CD4-positive, alpha-beta T cell (primary cell): ENCODE data around the gene RYR3. TPM values are rescaled to one million over a fixed set of nuclear protein-coding genes. Genes with fewer than 3 reads are reported as not detected.

ENCODE experiments used
- ATAC-seq: fragments of 200-7000 bp; cut with Tn5 transposase; one replicate; pipeline ENCODE4 v1.10.0; 2022; ENCODE audit warnings: mild to moderate bottlenecking; ENCODE audit not compliant: poor library complexity
- CTCF ChIA-PET: fragments of 350-600 bp; sonication (Branson Sonifier 250); formaldehyde crosslinking; loops from one replicate; lab custom pipeline; 2021; ENCODE audit warnings: antibody characterized with exemption, inconsistent platforms; lab: Charles Lee
- POLR2A ChIA-PET: fragments of 350-600 bp; sonication (Branson Sonifier 250); formaldehyde crosslinking; loops from one replicate; lab custom pipeline; 2021; ENCODE audit warnings: antibody characterized with exemption, inconsistent platforms; lab: Charles Lee
- DNase-seq, 14 experiments: peaks; one replicate each; pipeline ENCODE4 v3.0.0-alpha.2; 2013 to 2020; ENCODE audit warnings: mixed read lengths in 2 of 14
- H3K27ac ChIP-seq, 2 donors: one replicate each; pipeline versions ENCODE4 v1.5.1 to v1.7.0; 2013; ENCODE audit warnings: low read length in 2 of 2, low read depth in 1 of 2, mild to moderate bottlenecking in 1 of 2
- H3K27me3 ChIP-seq, 2 experiments: 1 replicate in 1 of 2; 2 replicates in 1 of 2; pipeline versions ENCODE4 v1.6.1 to v1.7.0; 2013; ENCODE audit warnings: low read length in 2 of 2, control low read depth in 1 of 2, mild to moderate bottlenecking in 1 of 2, moderate library complexity in 1 of 2; ENCODE audit not compliant: insufficient read depth in 2 of 2, control insufficient read depth in 1 of 2
- H3K36me3 ChIP-seq: one replicate; pipeline ENCODE4 v1.6.1; 2013; ENCODE audit warnings: low read length, control low read depth; ENCODE audit not compliant: insufficient read depth
- H3K4me1 ChIP-seq: one replicate; pipeline ENCODE4 v1.6.1; 2013; ENCODE audit warnings: low read length, control low read depth; ENCODE audit not compliant: insufficient read depth
- H3K4me3 ChIP-seq: one replicate; pipeline ENCODE4 v1.5.1; 2013; ENCODE audit warnings: mild to moderate bottlenecking, low read length, moderate library complexity
- H3K9me3 ChIP-seq, 2 experiments: 1 replicate in 1 of 2; 2 replicates in 1 of 2; pipeline versions ENCODE4 v1.6.1 to v1.7.0; 2013; ENCODE audit warnings: low read length in 2 of 2, mild to moderate bottlenecking in 2 of 2, control low read depth in 1 of 2, moderate library complexity in 1 of 2; ENCODE audit not compliant: control insufficient read depth in 1 of 2, insufficient read depth in 1 of 2
- H3K27ac Mint-ChIP-seq: one replicate; pipeline ENCODE4 v1.8.0; 2020; ENCODE audit warnings: mixed read lengths
- H3K27me3 Mint-ChIP-seq: one replicate; pipeline ENCODE4 v1.8.0; 2021; ENCODE audit warnings: mixed read lengths
- H3K36me3 Mint-ChIP-seq: one replicate; pipeline ENCODE4 v1.8.0; 2021; ENCODE audit warnings: low read depth, mixed read lengths
- H3K4me1 Mint-ChIP-seq: one replicate; pipeline ENCODE4 v1.8.0; 2021; ENCODE audit warnings: low read depth, mixed read lengths
- H3K4me3 Mint-ChIP-seq: one replicate; pipeline ENCODE4 v1.8.0; 2020; ENCODE audit warnings: mild to moderate bottlenecking, mixed read lengths
- H3K9me3 Mint-ChIP-seq: one replicate; pipeline ENCODE4 v1.8.0; 2020; ENCODE audit warnings: mixed read lengths
- intact Hi-C, 2 experiments: fragments of 100-400 bp; cut with DNase I in 1 of 2; cut with micrococcal nuclease in 1 of 2; formaldehyde crosslinking; loops; one replicate each; pipeline versions ENCODE4 v1.15.1 to v1.9.0; 2023 to 2025; cut with DNase I, micrococcal nuclease
- total RNA-seq, 174 experiments: library from RNA in 2 of 174; stranded (reverse) in 2 of 174; gene quantifications; one replicate each; pipeline ENCODE4 v1.2.3 and lab custom pipeline; 2021 to 2026
- TF ChIP-seq, protein P1 (sequence below): fragments of 200-600 bp; IDR thresholded peaks from one replicate; pipeline ENCODE4 v1.8.0; 2022; ENCODE audit warnings: antibody characterized with exemption, mild to moderate bottlenecking

Gene RYR3
- total RNA-seq, 2 experiments from 2014 or later = not detected

DNA sequence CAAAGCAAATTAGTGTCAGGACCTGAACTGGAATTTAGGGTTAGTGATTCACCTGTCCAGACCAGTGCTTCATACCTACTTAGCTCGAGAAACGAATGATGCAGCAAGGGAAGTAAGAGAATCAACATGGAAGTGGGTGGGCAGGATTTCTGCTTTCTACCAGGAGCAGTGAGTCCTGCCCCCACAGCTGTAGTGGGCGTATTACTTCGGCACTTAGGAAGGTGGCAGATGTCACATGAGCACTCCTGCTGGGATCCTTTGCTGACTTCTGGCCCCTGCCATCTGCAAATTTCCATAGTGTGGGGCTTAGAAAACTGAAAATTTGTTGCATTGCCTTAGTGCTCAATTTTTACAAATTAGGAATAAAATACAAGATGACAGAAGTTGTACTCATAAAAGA is 31.2 kb downstream of the RYR3 start:
- H3K27me3 ChIP-seq = peaks cover 0 to 2% of the 10 kb centered on the region in 2 experiments
- Mint-ChIP-seq H3K27me3 (peaks cover 5% of the 10 kb centered on the region), H3K27ac (no peak overlapping the region), H3K9me3 (peaks cover 4% of the 10 kb centered on the region), H3K4me3 (no peak overlapping the region), H3K36me3 (no peaks in the 10 kb centered on the region), H3K4me1 (no peaks in the 10 kb centered on the region)
- peaks cover 0 to 18% of the 10 kb centered on the region in 2 experiments for H3K9me3 ChIP-seq
- no peaks in the 10 kb centered on the region for H3K36me3 ChIP-seq
- H3K4me1 ChIP-seq = no peaks in the 10 kb centered on the region
- ChIA-PET POLR2A (no interaction called here), CTCF (no interaction called here)
- TF ChIP-seq, protein P1, sequence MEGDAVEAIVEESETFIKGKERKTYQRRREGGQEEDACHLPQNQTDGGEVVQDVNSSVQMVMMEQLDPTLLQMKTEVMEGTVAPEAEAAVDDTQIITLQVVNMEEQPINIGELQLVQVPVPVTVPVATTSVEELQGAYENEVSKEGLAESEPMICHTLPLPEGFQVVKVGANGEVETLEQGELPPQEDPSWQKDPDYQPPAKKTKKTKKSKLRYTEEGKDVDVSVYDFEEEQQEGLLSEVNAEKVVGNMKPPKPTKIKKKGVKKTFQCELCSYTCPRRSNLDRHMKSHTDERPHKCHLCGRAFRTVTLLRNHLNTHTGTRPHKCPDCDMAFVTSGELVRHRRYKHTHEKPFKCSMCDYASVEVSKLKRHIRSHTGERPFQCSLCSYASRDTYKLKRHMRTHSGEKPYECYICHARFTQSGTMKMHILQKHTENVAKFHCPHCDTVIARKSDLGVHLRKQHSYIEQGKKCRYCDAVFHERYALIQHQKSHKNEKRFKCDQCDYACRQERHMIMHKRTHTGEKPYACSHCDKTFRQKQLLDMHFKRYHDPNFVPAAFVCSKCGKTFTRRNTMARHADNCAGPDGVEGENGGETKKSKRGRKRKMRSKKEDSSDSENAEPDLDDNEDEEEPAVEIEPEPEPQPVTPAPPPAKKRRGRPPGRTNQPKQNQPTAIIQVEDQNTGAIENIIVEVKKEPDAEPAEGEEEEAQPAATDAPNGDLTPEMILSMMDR = no peak
- H3K4me3 ChIP-seq = no peak overlapping the region
- no peak overlapping the region for H3K27ac ChIP-seq
- ATAC-seq (no peak), DNase-seq (no peak)
- intact Hi-C loops = no loop called here

DNA sequence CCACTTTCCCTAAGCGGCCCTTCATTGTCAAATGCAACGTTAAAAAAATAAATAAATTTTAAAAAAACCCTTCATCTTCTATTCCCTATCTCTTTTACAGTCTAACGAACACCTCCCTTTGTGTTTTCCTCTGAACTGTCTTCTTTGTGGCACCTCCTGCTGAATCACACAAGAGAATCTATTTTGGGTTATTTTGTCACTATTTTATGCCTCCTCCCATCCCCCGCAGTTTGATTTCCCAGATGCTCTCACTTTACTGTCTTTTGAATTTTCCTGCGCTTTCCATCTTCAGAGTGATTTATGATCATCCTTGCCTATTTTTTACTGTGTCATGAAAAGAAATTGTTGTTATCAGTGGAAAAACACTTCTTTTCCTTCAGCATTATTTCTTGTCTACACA is 32.5 kb downstream of the RYR3 start:
- peaks cover 0 to 2% of the 10 kb centered on the region in 2 experiments for H3K27me3 ChIP-seq
- H3K27ac ChIP-seq = no peak overlapping the region
- ChIA-PET CTCF (no interaction called here), POLR2A (no interaction called here)
- H3K4me1 Mint-ChIP-seq = no peaks in the 10 kb centered on the region
- peaks cover 5% of the 10 kb centered on the region for H3K27me3 Mint-ChIP-seq
- intact Hi-C loops = no loop called here
- no peaks in the 10 kb centered on the region for H3K36me3 Mint-ChIP-seq
- no peaks in the 10 kb centered on the region for H3K36me3 ChIP-seq
- H3K4me1 ChIP-seq = no peaks in the 10 kb centered on the region
- H3K9me3 Mint-ChIP-seq = peaks cover 4% of the 10 kb centered on the region
- no peak overlapping the region for H3K27ac Mint-ChIP-seq
- H3K4me3 Mint-ChIP-seq = no peak overlapping the region
- ATAC-seq (no peak), DNase-seq (no peak)
- no peak overlapping the region for H3K4me3 ChIP-seq
- peaks cover 0 to 18% of the 10 kb centered on the region in 2 experiments for H3K9me3 ChIP-seq
- TF ChIP-seq, protein P1 = no peak

DNA sequence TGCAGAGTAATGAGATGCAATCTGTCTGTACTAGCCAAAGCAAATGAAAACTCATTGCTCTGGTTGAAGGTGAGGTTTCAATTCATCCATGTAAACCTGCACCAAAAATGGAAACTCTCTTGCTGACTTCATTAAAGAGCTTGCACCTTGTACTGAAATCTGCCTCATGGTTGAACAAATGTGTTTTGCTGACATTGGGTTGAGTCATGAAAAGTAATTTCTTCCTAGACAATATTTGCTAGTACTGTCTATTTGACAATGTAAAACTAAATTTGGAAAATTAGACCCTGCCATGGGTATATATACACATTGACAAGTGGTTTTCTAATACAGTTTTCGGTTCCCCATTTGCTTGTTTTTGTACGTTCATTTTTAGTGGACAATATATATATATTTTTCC is 33.3 kb downstream of the RYR3 start:
- H3K4me1 Mint-ChIP-seq = no peaks in the 10 kb centered on the region
- ChIA-PET CTCF (no interaction called here), POLR2A (no interaction called here)
- H3K36me3 ChIP-seq = no peaks in the 10 kb centered on the region
- no peak overlapping the region for H3K27ac ChIP-seq
- H3K4me3 ChIP-seq = no peak overlapping the region
- peaks cover 5% of the 10 kb centered on the region for H3K27me3 Mint-ChIP-seq
- intact Hi-C loops = no loop called here
- no peaks in the 10 kb centered on the region for H3K36me3 Mint-ChIP-seq
- H3K9me3 ChIP-seq = peaks cover 0 to 15% of the 10 kb centered on the region in 2 experiments
- H3K9me3 Mint-ChIP-seq = peaks cover 4% of the 10 kb centered on the region
- peaks cover 0 to 2% of the 10 kb centered on the region in 2 experiments for H3K27me3 ChIP-seq
- no peak for ATAC-seq
- H3K27ac Mint-ChIP-seq = no peak overlapping the region
- no peak for DNase-seq
- TF ChIP-seq, protein P1 = no peak
- no peak overlapping the region for H3K4me3 Mint-ChIP-seq
- H3K4me1 ChIP-seq = no peaks in the 10 kb centered on the region
